Stomach (tissue), 4 donors: ENCODE data around the gene AMN1.

Experiments
- CTCF ChIP-seq, 7 experiments: fragments of 450-650 bp in 4 of 7; fragments of 200-600 bp in 3 of 7; sonication (generic) in 3 of 7; IDR thresholded peaks; one replicate each; pipeline ENCODE4 v1.5.1; 2016 to 2019; ENCODE audit warnings: antibody characterized with exemption in 7 of 7, control low read depth in 2 of 7, mild to moderate bottlenecking in 1 of 7
- EP300 ChIP-seq: sonication (generic); formaldehyde crosslinking; IDR thresholded peaks from one replicate; pipeline ENCODE4 v1.6.1; 2017; ENCODE audit warnings: antibody characterized with exemption
- POLR2A ChIP-seq, 4 donors: fragments of 450-650 bp; IDR thresholded peaks; one replicate each; pipeline ENCODE4 v1.6.1; 2016; ENCODE audit warnings: antibody characterized with exemption in 4 of 4, control low read depth in 2 of 4, mild to moderate bottlenecking in 1 of 4, moderate library complexity in 1 of 4

DNA sequence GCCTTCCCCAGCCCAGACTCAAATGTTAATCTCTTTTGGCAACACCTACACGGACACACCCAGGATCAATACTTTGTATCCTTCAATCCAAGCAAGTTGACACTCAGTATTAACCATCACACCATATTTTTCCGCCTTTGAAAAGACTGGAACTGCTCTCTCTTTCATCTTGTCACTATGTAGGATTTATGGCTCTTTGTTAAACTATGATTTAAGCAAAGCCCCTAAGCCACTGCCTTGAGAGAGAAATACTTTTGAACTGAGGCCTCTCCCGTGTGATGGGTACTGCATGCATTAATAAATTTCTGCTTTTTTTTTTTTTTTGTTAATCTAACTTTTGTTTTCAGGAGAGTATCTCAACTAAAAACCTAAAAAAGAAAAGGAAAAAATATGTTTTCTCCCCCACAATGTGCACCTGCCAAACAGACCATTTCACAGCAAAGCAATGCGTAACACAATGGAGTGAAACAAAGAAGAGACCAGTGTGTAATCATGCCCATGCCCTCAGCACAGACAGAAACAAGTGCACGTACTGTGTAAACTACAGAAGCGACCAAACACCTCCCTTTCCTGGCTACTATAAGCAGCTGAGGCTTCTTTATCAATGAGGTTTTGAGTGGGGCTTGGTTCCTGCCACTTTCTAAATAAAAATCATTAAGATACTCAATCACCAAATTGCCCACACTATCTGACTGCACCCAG is 97.6 kb downstream of the AMN1 start:
- no peak for TF ChIP-seq CTCF (IDR thresholded peaks at IDR 0.05)
- no peak for TF ChIP-seq EP300
- no peak for TF ChIP-seq POLR2A (IDR thresholded peaks at IDR 0.05)
